RWPE2 (cell line): ENCODE data around the gene NUMB.

ENCODE experiments used
- ATAC-seq: fragments of 200-7000 bp; cut with Tn5 transposase; 3 replicates; pipeline ENCODE4 v1.9.1; 2021; ENCODE audit warnings: low read depth
- DNase-seq: peaks from one replicate; pipeline ENCODE4 v3.0.0-alpha.2; 2020; ENCODE audit warnings: low spot score
- H3K27ac ChIP-seq: fragments of 450-650 bp; 2 replicates; pipeline ENCODE4 v1.5.1; 2017; ENCODE audit warnings: mild to moderate bottlenecking; ENCODE audit not compliant: poor library complexity, severe bottlenecking
- H3K27me3 ChIP-seq: fragments of 250-450 bp; sonication (Bioruptor Pico); 2 replicates; pipeline ENCODE4 v1.5.1; 2021; ENCODE audit warnings: mild to moderate bottlenecking, moderate library complexity; ENCODE audit not compliant: insufficient read depth, poor library complexity, severe bottlenecking
- H3K36me3 ChIP-seq: fragments of 250-450 bp; sonication (Bioruptor Pico); 2 replicates; pipeline ENCODE4 v1.5.1; 2020; ENCODE audit warnings: low read depth, mild to moderate bottlenecking, moderate library complexity
- H3K4me1 ChIP-seq: fragments of 250-450 bp; sonication (Bioruptor Pico); 2 replicates; pipeline ENCODE4 v1.5.1; 2021; ENCODE audit warnings: mild to moderate bottlenecking, moderate library complexity; ENCODE audit not compliant: insufficient read depth, poor library complexity, severe bottlenecking
- H3K4me3 ChIP-seq: fragments of 250-450 bp; sonication (Bioruptor Pico); 2 replicates; pipeline ENCODE4 v1.5.1; 2021; ENCODE audit warnings: mild to moderate bottlenecking, moderate library complexity; ENCODE audit not compliant: severe bottlenecking
- H3K9me3 ChIP-seq: fragments of 250-450 bp; sonication (Bioruptor Pico); 2 replicates; pipeline ENCODE4 v1.5.1; 2021; ENCODE audit warnings: mild to moderate bottlenecking, moderate library complexity; ENCODE audit not compliant: severe bottlenecking
- CTCF ChIP-seq: fragments of 450-650 bp; IDR thresholded peaks from one replicate; pipeline ENCODE4 v1.5.1; 2017; ENCODE audit warnings: mild to moderate bottlenecking, moderate library complexity; ENCODE audit not compliant: poor library complexity, severe bottlenecking

Gene NUMB

DNA sequence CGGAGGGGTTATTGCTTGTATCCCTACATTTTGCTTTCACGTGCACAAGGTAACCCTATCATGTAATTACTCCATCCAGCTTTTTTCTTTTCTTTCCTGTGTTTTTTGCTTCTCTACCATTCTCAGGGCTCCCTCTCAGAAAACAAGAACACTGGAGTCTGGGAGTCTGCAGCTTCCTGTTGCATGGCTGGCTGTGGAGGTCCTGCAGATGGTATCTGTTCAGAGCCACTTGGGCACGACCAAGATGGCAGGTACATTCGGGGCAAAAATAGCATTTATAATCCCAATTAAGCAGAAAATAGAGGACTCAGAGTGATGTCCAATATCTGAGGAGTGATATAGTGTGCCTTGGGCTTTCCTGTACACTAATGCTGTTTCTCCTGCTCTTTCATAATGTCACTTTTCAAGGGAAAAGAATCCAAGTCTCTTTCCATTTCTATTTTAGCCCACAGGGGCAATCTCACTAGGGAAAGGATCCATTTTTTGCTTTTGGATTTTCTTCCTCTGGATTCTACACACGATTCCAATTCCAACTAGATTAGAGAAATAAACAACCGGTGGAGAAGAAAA, 3.2 kb upstream of the NUMB start:
- ATAC-seq: no peak
- Histone ChIP-seq H3K4me1 (peaks cover 26% of the 10 kb centered on the region), H3K9me3 (no peaks in the 10 kb centered on the region), H3K36me3 (no peaks in the 10 kb centered on the region), H3K27ac (no peak overlapping the region), H3K27me3 (no peaks in the 10 kb centered on the region), H3K4me3 (no peak overlapping the region)
- DNase-seq: no peak
- no peak for TF ChIP-seq CTCF

DNA sequence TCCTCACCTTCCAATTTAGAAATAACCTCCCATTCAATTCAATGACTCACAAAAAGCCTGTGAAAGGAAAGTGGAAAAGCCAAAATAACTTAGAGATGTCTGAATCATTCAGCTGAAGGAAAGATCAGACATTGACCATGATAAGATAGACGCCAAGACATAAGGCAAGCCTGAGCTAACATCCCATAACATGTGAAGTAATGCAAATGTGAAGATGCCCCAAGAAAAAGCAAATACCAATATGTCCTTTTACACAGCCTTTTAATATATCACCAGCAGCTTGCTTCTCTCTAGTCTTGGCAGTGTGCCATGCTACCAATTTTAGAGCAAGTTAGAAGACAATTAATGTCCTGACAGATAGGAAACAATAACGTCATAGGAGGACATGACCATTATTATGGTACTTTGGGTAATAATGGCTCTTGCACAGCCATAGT, 2.4 kb upstream of the NUMB start:
- ATAC-seq (no peak), DNase-seq (no peak)
- no peaks in the 10 kb centered on the region for H3K36me3 ChIP-seq
- peak overlapping the region; percentile 13 for H3K27ac ChIP-seq
- H3K4me1 ChIP-seq: peaks cover 32% of the 10 kb centered on the region
- no peak overlapping the region for H3K4me3 ChIP-seq
- TF ChIP-seq CTCF: no peak
- H3K27me3 ChIP-seq: no peaks in the 10 kb centered on the region
- H3K9me3 ChIP-seq: no peaks in the 10 kb centered on the region

GRCh38 chr14:73459959-73460358, 1.6 kb upstream of the NUMB start:
- Histone ChIP-seq H3K27ac (peak overlapping the region; percentile 13), H3K27me3 (no peaks in the 10 kb centered on the region), H3K4me3 (no peak overlapping the region), H3K4me1 (peaks cover 39% of the 10 kb centered on the region), H3K36me3 (no peaks in the 10 kb centered on the region), H3K9me3 (no peaks in the 10 kb centered on the region)
- DNase-seq (no peak), ATAC-seq (no peak)
- no peak for TF ChIP-seq CTCF

DNA sequence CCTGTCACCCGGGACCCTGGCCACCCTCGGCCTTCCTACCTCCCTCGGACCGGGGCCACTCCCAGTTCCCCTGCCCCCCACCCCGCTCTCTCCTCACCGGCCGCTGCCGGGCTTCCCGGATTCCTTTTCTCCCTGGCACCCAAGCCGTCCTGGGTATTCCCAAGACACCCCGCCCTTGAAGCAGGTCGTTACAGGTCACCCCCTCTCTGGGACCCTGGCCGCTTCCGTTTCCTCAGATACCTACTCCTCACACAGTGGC, 493 bp downstream of the NUMB start:
- Histone ChIP-seq H3K27ac (peak overlapping the region; percentile 66), H3K9me3 (no peaks in the 10 kb centered on the region), H3K36me3 (no peaks in the 10 kb centered on the region), H3K4me1 (peaks cover 39% of the 10 kb centered on the region), H3K27me3 (no peaks in the 10 kb centered on the region), H3K4me3 (peak overlapping the region; percentile 70)
- ATAC-seq (peak; percentile 6), DNase-seq (peak; percentile 75)
- no peak for TF ChIP-seq CTCF

DNA sequence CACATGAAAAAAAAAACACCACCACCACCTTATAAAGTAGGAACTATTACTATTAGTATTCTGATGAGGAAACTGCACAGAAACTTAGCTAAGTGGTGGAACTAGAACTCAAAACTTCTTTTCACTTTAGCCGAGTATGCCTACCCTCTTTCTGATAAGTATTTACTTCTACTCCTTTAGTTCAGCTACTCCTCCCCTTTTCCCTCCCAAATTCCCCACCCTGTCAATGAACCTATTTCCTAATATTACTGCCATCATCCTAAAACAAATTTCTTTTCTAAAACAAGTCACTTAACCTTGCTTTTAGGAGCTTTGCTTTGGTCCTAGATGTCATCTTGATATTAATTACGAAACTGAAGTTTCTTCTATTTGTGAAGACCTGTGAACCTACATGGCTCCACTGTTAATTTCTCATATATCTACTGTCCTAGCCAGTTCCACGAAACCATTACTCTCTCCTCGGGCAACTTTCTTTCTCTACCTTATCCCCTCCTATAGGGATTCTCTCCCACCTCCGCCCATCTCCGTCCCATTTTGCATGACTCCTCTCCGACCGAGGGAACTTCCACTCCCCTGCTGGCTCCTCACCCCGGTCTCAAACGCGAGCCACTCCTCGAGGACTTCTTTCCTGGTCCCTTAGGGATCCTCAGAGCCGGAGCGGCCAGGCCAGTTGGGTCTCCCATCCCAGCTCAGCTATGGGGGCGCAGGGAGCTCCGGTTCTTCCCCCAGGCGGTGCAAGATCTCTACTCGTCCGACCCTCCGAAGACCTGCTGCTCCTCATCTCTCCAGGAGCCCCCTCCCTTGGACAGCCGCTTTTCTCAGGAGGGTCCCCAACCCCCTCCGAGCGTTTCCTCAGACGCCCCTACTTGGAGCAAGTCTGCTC, 1.1 kb downstream of the NUMB start:
- no peaks in the 10 kb centered on the region for H3K27me3 ChIP-seq
- ATAC-seq (peak; percentile 32), DNase-seq (peak; percentile 81)
- no peak for TF ChIP-seq CTCF
- peaks cover 42% of the 10 kb centered on the region for H3K4me1 ChIP-seq
- peak overlapping the region; percentile 66 for H3K27ac ChIP-seq
- no peaks in the 10 kb centered on the region for H3K36me3 ChIP-seq
- H3K4me3 ChIP-seq: peak overlapping the region; percentile 70
- H3K9me3 ChIP-seq: no peaks in the 10 kb centered on the region
